Measurements from ENCODE around the gene IZUMO1R.

GRCh38 chr11:94332814-94333213 lies 28.4 kb downstream of the IZUMO1R start:
- TF ChIP-seq CTCF (conservative IDR thresholded peaks at IDR 0.05; ENCODE audit: low read depth, low read length) (no peak), EZH2phosphoT487 (IDR thresholded peaks at IDR 0.05; ENCODE audit: borderline replicate concordance, low read length) (no peak), EZH2 (IDR thresholded peaks at IDR 0.05; ENCODE audit: low read length, unreplicated experiment) (no peak)
